ENCODE measurements around the gene PRR3.

- TF ChIP-seq RXRA (IDR thresholded peaks at IDR 0.05; ENCODE audit: borderline replicate concordance, low read depth) (no peak), CTCF (IDR thresholded peaks at IDR 0.05) (no peak), NRF1 (IDR thresholded peaks at IDR 0.05; ENCODE audit: low read depth, low read length) (no peak), SMC3 (IDR thresholded peaks at IDR 0.05; ENCODE audit: low read depth, low read length) (no peak), TEAD4 (IDR thresholded peaks at IDR 0.05; ENCODE audit: borderline replicate concordance, insufficient read depth) (no peak), MAX (IDR thresholded peaks at IDR 0.05; ENCODE audit: low read depth) (no peak), TAF1 (IDR thresholded peaks at IDR 0.05; ENCODE audit: borderline replicate concordance, low read depth, low read length) (no peak), YY1 (IDR thresholded peaks at IDR 0.05; ENCODE audit: low read depth) (no peak)
These were observed 43.6 kb upstream of the PRR3 start for GRCh38 chr6:30513451-30513850.
